ENCODE data around the gene RTN4R. TPM values are rescaled to one million over a fixed set of nuclear protein-coding genes. Genes with fewer than 3 reads are reported as not detected.
A peak's percentile ranks its signal among the peaks of the same experiment; 100 is the strongest.

Gene RTN4R
- total and polyA plus RNA-seq, 9 of the 15 experiments (the other 6 are each of a cell fraction or from before 2014, with no cell fraction given): 0.04 to 2.8 (median 1.4) TPM; not detected in 3

DNA sequence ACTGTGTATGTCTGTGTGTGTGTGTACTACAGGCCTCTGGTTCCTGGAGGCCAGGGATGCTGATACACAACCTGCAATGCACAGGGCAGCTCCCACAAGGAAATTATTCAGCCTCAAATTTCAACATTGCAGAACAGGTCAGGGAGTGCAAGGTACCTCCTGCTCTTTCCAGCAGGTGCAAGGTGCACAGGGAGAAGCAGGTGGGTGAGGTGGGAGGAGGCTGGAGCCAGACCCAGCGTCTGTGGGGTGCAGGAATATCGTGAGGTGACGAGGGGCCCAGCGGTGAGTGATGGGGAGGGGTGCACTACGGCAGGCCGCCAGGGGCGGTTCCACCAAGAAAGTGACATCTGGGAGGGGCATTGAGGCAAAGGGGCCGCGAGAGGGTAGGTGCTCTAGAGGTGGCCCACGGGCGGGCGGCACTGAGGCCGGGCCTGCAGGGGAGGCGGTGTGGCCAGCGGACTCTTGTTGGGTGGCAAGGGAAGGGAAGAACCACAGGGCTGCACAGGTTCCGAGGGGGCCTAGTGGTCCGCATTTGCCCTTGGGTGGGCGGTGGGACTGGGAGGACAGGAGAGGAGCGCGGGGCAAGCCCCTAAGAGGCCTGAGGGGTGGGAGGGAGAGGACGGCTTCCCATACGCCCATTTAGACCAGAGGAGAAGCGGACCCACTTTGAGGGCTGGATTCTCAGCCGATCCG, 30.1 kb upstream of the RTN4R start (continued):
- TF ChIP-seq ZNF589 (CRISPR knock-in tag; IDR thresholded peaks at IDR 0.05; ENCODE audit: low read depth) (no peak), ZNF134 (CRISPR knock-in tag; conservative IDR thresholded peaks at IDR 0.05) (no peak), ZFPM2 (CRISPR knock-in tag; IDR thresholded peaks at IDR 0.05) (no peak), SNIP1 (IDR thresholded peaks at IDR 0.05; ENCODE audit: low read depth) (no peak), ADNP (tag; IDR thresholded peaks at IDR 0.05) (no peak), ZEB2 (IDR thresholded peaks at IDR 0.05) (no peak), NR4A1 (CRISPR knock-in tag; IDR thresholded peaks at IDR 0.05) (no peak), NR4A1 (tag; IDR thresholded peaks at IDR 0.05) (no peak), BRCA1 (IDR thresholded peaks at IDR 0.05) (no peak), BRCA1 (CRISPR knock-in tag; IDR thresholded peaks at IDR 0.05) (peak; percentile 98; the same call in 1 of the 2 replicates)
- TF ChIP-seq, protein P1, sequence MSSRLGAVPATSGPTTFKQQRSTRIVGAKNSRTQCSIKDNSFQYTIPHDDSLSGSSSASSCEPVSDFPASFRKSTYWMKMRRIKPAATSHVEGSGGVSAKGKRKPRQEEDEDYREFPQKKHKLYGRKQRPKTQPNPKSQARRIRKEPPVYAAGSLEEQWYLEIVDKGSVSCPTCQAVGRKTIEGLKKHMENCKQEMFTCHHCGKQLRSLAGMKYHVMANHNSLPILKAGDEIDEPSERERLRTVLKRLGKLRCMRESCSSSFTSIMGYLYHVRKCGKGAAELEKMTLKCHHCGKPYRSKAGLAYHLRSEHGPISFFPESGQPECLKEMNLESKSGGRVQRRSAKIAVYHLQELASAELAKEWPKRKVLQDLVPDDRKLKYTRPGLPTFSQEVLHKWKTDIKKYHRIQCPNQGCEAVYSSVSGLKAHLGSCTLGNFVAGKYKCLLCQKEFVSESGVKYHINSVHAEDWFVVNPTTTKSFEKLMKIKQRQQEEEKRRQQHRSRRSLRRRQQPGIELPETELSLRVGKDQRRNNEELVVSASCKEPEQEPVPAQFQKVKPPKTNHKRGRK (tag; IDR thresholded peaks at IDR 0.05): no peak
- TF ChIP-seq, protein P2, sequence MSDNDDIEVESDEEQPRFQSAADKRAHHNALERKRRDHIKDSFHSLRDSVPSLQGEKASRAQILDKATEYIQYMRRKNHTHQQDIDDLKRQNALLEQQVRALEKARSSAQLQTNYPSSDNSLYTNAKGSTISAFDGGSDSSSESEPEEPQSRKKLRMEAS (CRISPR knock-in tag; IDR thresholded peaks at IDR 0.05): 0 out of 2 replicates have a peak, but pooled peaks have one; percentile 27
- TF ChIP-seq, protein P3, sequence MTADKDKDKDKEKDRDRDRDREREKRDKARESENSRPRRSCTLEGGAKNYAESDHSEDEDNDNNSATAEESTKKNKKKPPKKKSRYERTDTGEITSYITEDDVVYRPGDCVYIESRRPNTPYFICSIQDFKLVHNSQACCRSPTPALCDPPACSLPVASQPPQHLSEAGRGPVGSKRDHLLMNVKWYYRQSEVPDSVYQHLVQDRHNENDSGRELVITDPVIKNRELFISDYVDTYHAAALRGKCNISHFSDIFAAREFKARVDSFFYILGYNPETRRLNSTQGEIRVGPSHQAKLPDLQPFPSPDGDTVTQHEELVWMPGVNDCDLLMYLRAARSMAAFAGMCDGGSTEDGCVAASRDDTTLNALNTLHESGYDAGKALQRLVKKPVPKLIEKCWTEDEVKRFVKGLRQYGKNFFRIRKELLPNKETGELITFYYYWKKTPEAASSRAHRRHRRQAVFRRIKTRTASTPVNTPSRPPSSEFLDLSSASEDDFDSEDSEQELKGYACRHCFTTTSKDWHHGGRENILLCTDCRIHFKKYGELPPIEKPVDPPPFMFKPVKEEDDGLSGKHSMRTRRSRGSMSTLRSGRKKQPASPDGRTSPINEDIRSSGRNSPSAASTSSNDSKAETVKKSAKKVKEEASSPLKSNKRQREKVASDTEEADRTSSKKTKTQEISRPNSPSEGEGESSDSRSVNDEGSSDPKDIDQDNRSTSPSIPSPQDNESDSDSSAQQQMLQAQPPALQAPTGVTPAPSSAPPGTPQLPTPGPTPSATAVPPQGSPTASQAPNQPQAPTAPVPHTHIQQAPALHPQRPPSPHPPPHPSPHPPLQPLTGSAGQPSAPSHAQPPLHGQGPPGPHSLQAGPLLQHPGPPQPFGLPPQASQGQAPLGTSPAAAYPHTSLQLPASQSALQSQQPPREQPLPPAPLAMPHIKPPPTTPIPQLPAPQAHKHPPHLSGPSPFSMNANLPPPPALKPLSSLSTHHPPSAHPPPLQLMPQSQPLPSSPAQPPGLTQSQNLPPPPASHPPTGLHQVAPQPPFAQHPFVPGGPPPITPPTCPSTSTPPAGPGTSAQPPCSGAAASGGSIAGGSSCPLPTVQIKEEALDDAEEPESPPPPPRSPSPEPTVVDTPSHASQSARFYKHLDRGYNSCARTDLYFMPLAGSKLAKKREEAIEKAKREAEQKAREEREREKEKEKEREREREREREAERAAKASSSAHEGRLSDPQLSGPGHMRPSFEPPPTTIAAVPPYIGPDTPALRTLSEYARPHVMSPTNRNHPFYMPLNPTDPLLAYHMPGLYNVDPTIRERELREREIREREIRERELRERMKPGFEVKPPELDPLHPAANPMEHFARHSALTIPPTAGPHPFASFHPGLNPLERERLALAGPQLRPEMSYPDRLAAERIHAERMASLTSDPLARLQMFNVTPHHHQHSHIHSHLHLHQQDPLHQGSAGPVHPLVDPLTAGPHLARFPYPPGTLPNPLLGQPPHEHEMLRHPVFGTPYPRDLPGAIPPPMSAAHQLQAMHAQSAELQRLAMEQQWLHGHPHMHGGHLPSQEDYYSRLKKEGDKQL (CRISPR knock-in tag; IDR thresholded peaks at IDR 0.05; ENCODE audit: borderline replicate concordance): 0 out of 2 replicates have a peak, but pooled peaks have one; percentile 73
- TF ChIP-seq, protein P4, sequence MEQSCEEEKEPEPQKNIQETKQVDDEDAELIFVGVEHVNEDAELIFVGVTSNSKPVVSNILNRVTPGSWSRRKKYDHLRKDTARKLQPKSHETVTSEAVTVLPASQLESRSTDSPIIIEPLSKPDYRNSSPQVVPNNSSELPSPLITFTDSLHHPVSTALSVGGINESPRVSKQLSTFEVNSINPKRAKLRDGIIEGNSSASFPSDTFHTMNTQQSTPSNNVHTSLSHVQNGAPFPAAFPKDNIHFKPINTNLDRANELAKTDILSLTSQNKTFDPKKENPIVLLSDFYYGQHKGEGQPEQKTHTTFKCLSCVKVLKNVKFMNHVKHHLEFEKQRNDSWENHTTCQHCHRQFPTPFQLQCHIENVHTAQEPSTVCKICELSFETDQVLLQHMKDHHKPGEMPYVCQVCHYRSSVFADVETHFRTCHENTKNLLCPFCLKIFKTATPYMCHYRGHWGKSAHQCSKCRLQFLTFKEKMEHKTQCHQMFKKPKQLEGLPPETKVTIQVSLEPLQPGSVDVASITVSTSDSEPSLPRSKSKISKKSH (CRISPR knock-in tag; IDR thresholded peaks at IDR 0.05): no peak
- TF ChIP-seq, protein P5, sequence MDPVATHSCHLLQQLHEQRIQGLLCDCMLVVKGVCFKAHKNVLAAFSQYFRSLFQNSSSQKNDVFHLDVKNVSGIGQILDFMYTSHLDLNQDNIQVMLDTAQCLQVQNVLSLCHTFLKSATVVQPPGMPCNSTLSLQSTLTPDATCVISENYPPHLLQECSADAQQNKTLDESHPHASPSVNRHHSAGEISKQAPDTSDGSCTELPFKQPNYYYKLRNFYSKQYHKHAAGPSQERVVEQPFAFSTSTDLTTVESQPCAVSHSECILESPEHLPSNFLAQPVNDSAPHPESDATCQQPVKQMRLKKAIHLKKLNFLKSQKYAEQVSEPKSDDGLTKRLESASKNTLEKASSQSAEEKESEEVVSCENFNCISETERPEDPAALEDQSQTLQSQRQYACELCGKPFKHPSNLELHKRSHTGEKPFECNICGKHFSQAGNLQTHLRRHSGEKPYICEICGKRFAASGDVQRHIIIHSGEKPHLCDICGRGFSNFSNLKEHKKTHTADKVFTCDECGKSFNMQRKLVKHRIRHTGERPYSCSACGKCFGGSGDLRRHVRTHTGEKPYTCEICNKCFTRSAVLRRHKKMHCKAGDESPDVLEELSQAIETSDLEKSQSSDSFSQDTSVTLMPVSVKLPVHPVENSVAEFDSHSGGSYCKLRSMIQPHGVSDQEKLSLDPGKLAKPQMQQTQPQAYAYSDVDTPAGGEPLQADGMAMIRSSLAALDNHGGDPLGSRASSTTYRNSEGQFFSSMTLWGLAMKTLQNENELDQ (CRISPR knock-in tag; IDR thresholded peaks at IDR 0.05; ENCODE audit: borderline replicate concordance): no peak

All from K562 (cell line).